ENCODE results near the gene ETFB.
"Not testable (repeated sequence)": the region's sequence is repeated elsewhere in the genome, so short reads cannot be mapped to it uniquely, and the experiment has no call there.

The ETFB gene

GRCh38 chr19:51365965-51366388, at the start of gene ETFB:
Gene ETFB (minus strand): TSS chr19:51366388. CDS start chr19:51366326, 62 bp downstream.
- H3K4me3 ChIP-seq (ENCODE audit: low read depth, low read length), result peak within 1 kb of the TSS; percentile 73
- TF ChIP-seq CTCF (IDR thresholded peaks at IDR 0.05; ENCODE audit: borderline replicate concordance, insufficient read depth, low read depth, low read length), result no peak

GRCh38 chr19:51415187-51415586, 49.0 kb upstream of the ETFB start:
- no peak overlapping the region for H3K4me3 ChIP-seq (ENCODE audit: low read depth, low read length)
- no peak for TF ChIP-seq CTCF (IDR thresholded peaks at IDR 0.05; ENCODE audit: borderline replicate concordance, insufficient read depth, low read depth, low read length)

- no peak for TF ChIP-seq CTCF (IDR thresholded peaks at IDR 0.05; ENCODE audit: borderline replicate concordance, insufficient read depth, low read depth, low read length)
- H3K4me3 ChIP-seq (ENCODE audit: low read depth, low read length), result no peak overlapping the region
These were observed 45.0 kb upstream of the ETFB start for GRCh38 chr19:51410950-51411748.

- TF ChIP-seq CTCF (IDR thresholded peaks at IDR 0.05; ENCODE audit: borderline replicate concordance, insufficient read depth, low read depth, low read length), result peak; percentile 69
These were observed 41.4 kb upstream of the ETFB start for GRCh38 chr19:51407511-51408131.

GRCh38 chr19:51402117-51402516, 35.9 kb upstream of the ETFB start:
- no peak overlapping the region for H3K4me3 ChIP-seq (ENCODE audit: low read depth, low read length)
- TF ChIP-seq CTCF (IDR thresholded peaks at IDR 0.05; ENCODE audit: borderline replicate concordance, insufficient read depth, low read depth, low read length), result no peak

More at GRCh38 chr19:51407511-51408131, 41.4 kb upstream of the ETFB start:
- H3K4me3 ChIP-seq (ENCODE audit: low read depth, low read length), result no peak overlapping the region

GRCh38 chr19:51399936-51400335, 33.7 kb upstream of the ETFB start:
- not testable (repeated sequence) for H3K4me3 ChIP-seq (ENCODE audit: low read depth, low read length)

GRCh38 chr19:51399231-51399630, 33.0 kb upstream of the ETFB start:
- H3K4me3 ChIP-seq (ENCODE audit: low read depth, low read length), result no peak overlapping the region
- TF ChIP-seq CTCF (IDR thresholded peaks at IDR 0.05; ENCODE audit: borderline replicate concordance, insufficient read depth, low read depth, low read length), result no peak

Data from GM12875 (cell line).